ENCODE data around the gene HGD.

GRCh38 chr3:120595788-120596115 lies 86.3 kb downstream of the HGD start:
- TF ChIP-seq CTCF (IDR thresholded peaks at IDR 0.05) (no peak), POLR2A (IDR thresholded peaks at IDR 0.05) (no peak)
